OCI-LY3 (cell line): Measurements from ENCODE around the gene ENPEP.
"Not testable (repeated sequence)": the region's sequence is repeated elsewhere in the genome, so short reads cannot be mapped to it uniquely, and the experiment has no call there.

ENCODE experiments used
- CTCF ChIP-seq: fragments of 200-600, 300-600 bp; sonication (generic); IDR thresholded peaks from 2 replicates; pipeline ENCODE4 v1.5.1; 2014; ENCODE audit warnings: antibody characterized with exemption, low read length, low read depth
- EZH2phosphoT487 ChIP-seq: fragments of 200-600 bp; shearing (Covaris generic); IDR thresholded peaks from 2 replicates; pipeline ENCODE4 v1.6.1; 2018; ENCODE audit warnings: antibody characterized with exemption, mixed run types, low read depth

- not testable (repeated sequence) for TF ChIP-seq CTCF, EZH2phosphoT487
Measured at GRCh38 chr4:110439209-110439608, 36.7 kb upstream of the ENPEP start.
